MV-4-11 (cell line): ENCODE data around the gene SFMBT2.
"Not testable (repeated sequence)": the region's sequence is repeated elsewhere in the genome, so short reads cannot be mapped to it uniquely, and the experiment has no call there.

Experiments used
- DNase-seq: peaks from one replicate; lab custom pipeline; 2025; lab: John Stamatoyannopoulos, UW

SFMBT2 gene

DNA sequence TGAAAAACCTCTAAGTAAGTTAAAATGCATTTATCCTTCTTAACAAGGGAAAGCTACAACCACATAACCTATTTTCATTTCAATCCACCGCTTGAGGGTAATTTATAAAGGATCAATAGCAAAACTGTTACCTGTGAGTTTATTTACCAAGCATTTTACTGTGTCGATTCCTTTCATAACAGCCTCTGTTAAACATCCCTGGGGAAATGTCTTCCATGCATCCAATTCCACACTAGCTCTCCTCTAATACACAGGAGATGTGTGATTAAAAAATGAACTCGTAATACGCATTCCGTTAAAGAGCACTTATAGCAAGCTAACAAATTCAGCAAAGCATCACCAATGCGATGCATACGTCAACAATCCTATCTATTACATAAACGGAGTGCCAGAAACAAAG is 185.7 kb downstream of the SFMBT2 start:
- no peak for DNase-seq

DNA sequence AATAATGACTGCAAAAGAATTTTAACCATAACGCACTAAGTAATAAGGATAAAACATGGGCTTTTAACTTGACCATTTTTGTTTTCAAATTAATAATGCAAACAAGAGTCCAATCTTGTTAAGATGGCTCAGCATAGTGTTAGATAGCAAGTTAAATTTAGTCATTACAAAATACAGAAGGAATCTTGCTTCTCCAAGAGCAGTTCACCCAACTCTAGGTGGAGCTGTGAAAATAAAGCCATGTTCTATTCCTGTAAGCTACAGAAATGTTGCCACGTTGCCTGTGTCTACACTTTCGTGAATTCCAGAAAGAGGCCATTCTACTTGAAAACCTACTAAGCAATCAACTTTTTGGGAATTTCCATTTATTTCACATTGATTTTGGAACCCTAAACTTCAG is 191.9 kb downstream of the SFMBT2 start:
- no peak for DNase-seq

DNA sequence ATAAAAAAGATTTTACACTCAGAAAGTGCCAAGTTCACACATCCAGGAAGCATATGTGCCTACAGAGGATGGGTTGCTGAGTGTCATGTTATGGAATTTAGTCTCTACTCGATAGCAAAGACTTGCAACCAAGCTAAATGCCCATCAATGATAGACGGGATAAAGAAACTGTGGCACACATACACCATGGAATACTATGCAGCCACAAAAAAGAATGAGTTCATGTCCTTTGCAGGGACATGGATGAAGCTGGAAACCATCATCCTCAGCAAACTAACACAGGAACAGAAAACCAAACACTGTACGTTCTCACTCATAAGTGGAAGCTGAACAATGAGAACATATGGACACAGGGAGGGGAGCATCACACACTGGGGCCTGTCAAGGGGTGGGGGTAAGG is 198.1 kb downstream of the SFMBT2 start:
- DNase-seq = not testable (repeated sequence)

DNA sequence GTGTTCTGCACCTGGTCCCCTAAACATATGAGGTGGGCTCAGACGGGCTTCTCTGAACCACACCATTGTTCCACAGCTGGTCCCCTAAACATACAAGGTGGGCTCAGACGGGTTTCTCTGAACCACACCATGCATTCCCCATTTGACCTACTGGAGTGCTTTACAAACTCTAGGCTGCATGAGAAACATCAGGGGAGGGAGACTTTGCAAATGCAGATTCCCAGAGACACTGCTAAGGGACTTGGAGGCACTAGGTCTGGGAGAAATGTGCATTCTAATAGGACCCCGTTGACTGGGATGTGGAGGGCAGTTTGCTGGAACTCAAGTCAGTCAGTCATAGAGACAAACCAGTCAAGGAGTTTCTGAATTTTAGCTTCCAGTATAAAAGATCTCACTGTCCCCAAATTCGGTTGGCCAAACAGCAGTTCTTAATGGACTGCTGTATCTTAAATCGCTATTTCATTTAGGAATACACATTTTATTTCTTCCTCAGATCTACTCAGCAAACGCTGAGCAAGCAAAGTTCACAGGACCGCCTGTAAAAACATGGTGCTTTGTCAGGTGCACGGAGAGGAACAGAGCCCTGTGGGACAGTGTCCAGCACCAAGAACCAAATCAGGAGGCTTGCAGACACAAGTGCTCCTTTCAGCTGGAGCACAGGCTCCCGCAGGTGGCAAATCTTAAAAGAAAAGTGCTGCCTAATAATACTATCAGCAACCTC is 198.8 kb downstream of the SFMBT2 start:
- no peak for DNase-seq

DNA sequence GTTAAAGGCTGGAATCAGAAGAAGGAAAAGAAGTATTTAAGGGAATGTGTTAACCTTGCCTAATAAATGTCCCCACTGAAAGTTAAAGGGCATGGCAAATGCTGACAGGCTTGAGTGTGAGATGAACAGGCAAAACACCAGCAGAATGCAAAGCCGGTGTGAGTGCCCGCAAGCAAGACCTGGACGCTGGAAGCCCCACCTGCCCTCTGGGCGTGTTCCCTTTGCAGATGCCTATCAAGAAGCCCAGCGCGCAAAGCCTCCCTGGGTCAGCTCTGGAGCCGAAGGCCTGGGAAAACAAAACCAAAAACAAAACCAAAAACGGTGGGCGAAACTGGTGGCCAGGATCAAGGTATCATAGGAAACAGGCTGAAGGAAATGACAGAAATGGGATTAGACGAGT is 200.3 kb downstream of the SFMBT2 start:
- no peak for DNase-seq

DNA sequence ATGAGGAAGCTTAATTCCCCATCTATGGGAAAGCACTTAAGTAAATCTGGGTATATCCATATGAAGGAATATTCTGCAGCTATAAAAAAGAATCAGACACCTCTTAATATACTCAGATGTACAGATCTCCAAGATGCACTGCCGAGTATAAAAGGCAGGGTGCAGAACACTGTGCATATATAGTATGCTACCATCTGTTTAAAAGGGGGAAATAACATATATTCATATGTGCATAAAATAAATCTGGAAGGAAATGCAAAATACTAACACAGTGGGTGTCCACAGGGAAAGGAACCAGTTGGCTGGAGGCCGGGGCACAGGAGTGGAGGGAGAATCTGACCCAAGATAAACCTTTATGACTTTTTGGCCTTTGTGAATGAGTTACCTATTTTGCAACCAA is 201.4 kb downstream of the SFMBT2 start:
- DNase-seq = no peak

DNA sequence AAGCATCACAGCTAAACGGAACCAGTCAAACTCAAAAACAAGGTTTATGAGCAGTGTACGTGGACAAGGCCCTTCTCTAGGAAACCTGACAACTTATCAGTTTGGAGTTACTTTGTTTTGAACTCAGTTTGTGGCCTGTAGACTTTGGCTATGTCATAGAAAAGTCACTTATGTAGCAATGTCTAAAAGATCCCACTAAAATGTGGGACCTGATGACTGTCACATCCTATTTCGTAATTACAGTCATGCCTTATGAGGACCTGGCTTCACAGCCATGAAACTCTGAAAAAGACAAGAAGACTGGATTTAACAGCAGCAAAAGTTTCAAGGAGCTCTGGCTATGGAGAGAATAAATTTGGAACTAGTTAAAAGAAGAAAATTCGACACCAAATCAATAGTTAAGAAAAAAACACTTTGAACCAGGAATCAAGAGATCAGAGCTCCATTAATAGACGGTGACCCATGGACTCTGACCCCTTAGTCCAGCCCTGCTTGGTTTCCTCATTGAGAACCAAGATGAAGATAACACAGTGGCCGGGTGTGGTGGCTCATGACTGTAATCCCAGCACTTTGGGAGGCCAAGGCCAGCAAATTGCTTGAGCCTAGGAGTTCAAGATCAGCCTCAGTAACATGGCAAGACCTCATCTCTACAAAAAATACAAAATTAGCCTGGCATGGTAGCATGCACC is 204.3 kb downstream of the SFMBT2 start:
- DNase-seq = peak; percentile 85

DNA sequence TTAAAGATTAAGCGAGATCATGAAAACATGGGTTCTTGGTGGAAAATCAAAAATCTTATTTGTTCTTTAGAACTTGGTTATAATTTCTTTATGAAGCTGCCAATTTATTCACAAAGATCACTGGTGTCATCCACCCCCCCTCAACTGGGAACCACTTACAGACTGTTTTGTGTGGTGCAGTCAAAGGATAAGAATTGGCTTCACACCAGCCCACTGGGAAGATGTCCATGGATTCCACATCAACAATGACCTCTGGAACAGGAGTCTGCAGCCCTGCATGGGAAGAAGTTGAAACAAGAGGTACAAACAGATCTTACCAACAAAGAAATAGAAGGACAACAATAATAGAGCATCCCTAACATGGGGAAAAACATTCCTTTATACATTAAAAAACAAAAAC is 205.2 kb downstream of the SFMBT2 start:
- DNase-seq = no peak

DNA sequence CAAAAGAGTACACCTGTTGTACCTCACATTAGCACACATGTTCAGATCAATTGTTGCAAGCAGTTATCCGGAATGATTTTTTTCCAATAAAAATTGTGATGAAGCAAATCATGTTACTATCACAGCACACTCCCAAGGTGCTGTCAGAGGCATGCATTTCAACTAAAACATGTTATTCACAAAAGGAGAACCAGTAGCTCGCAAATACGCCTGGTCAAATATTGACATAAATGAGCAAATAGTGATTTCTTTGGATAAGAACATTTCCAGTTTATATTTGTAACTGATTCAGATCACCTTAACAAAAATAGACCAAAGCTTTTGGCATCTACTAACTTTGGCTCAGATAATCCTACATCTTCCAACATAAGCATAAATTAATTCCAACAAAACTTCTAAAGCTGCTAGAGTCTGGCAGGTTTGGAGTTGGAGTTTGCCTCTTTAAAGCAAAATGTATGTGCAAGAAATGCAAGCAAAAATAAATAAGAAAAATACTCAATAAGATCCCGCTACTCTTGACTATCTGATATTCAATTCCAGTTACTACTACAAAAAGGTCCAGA is 208.0 kb downstream of the SFMBT2 start:
- DNase-seq = no peak

DNA sequence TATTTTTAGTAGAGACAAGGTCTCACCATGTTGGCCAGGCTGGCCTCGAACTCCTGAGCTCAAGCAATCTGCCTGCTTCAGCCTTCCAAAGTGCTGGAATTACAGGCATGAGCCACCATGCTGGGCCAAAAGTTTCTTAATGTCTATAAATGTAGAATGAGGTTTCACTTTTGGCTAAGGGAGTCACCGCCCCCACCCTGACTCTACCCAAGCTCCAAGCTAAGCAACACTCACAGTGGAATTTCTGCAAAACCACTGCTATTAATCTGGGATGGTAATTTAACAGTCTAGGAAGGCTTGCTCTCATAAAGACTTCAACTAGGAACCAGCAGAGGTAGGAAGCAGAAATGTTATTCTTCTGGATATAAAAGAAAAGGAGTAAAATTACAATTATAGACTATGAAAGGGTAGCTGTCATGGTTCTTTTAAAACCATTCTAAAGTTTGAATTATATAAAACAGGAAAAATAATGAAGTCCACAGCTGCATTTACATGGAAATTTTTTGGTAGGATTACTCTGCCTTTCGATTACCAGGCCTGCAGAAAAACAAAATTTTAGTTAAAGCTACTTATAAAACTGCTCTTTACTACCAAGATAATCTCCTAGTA is 211.6 kb downstream of the SFMBT2 start:
- no peak for DNase-seq

DNA sequence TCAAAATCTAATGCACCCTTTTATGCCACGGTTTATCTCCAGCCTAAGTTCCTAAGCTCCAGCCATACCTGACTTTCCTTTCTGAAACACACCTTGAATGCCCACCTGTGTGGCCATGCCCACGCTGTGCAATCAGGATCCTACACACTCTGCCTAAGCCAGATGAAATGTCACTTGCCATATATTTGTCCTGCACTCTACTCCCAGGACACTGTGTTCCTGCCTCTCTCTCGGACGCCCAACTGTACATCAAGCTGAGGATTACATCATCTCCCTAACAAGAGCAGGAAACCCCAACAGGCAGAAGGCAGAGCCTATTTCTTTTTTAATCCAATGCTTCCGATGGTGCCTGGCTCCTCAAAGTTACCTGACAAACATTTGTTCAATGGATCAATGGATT is 214.6 kb downstream of the SFMBT2 start:
- DNase-seq = no peak

DNA sequence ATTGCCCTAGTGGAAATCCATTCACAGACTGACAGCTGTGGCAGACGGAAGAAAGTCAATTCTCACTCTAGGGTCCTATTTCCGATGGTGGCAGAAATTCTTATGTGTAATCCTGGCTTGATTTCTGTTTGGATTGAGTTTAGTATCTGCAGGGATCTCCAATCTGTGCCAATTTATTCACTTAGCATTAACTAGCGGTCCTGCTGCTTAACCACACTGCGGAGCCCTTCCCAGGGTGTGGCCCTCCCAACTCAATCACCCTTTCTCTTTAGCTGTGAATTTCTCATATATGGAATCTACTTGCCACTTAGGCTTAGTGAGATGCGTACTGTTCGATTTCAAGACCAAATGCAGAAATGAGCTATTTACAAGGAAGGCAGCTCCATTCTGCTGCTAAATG is 215.7 kb downstream of the SFMBT2 start:
- peak; percentile 4 for DNase-seq

DNA sequence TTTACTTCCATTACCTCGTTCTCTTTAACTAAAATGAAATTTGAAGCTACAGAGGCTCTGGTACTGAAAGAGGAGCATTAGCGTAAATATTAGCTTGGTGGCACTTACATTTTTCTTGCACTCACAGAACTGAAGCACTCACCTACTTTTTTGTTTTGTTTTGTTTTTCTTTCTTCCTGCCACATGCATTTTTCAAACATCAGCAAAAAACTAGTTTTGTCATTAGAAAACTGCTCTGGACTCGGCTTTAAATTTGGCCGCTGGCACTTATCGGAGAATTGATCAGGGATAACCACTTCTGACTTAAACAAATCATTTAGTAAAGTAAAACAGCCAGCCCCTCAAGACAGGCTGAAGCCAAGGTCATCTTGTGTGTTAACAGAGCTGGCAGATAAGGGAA is 216.3 kb downstream of the SFMBT2 start:
- no peak for DNase-seq

DNA sequence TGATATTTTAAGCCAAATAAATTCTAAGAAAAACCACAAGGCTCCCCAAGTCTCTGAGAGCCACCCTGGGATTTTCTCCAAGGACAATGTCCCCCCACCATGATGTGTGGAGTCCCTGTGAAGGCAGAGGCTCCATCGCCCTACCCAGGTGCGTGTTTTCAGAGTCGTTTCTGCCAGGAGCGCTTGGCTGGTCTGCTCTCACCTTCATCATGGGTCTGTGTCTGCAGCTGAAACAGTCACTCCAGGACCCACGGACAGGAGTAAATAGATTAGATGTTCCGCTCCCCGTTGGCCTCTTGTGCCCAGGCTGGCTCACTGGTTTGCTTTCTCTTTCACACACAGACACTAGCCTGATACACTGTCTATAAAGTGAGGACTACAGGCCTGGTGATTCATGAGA is 217.5 kb downstream of the SFMBT2 start:
- DNase-seq = no peak

DNA sequence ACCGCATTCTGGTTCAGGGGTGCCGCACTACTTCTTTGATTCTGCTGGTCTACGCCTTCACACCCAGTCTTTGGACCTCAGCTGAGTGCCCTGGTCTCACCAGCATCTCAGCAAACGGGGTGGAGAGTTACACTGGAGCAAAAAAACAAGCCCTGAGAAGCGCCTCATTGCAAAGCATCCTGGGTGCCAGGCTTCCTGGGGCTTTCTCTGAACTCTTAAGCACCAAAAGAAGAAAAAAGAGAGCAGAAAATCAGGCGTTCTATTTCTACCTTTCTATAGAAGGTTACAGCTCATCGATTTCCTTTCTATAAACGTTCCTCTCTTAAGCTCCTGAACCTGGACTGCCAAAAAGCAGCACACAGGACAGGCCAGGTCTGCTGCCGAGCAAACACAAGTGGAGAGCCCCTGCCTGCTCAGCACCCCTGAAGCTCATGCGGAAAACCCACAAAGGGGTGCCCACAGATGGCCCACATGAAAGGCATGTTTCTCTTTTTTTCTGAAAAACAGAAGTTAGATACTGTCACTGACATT is 217.9 kb downstream of the SFMBT2 start:
- peak; percentile 75 for DNase-seq

DNA sequence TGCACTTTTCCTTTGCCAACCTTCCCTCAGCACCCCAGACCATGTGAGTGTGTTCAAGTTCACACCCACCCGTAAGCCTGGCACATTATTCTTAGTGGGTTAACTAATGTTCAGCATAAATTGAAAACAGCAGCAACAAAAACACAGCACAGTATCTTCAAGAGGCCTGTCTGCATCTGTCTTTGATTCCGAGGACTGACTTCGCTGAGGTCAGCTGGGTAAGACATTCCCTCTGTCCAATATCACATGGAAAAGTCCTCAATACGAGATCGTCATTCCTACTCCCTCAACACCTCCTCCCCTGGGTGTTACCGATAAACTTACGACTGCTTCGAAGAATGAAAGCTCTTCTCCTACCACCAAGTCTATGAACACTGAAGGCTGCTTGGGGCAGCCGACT is 218.8 kb downstream of the SFMBT2 start:
- DNase-seq = no peak

DNA sequence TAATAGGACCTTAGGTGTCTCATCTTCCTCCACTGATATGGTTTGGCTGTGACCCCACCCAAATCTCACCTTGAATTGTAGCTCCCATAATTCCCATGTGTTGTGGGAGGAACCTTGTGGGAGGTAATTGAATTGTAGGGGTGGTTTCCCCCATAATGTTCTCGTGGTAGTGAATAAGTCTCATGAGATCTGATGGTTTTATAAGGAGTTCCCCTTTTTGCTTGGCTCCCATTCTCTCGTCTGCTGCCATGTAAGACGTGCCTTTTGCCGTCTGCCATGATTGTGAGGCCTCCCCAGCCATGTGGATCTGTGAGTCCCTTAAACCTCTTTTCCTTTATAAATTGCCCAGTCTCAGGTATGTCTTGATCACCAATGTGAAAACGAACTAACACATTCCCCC is 220.1 kb downstream of the SFMBT2 start:
- DNase-seq = peak; percentile 36

DNA sequence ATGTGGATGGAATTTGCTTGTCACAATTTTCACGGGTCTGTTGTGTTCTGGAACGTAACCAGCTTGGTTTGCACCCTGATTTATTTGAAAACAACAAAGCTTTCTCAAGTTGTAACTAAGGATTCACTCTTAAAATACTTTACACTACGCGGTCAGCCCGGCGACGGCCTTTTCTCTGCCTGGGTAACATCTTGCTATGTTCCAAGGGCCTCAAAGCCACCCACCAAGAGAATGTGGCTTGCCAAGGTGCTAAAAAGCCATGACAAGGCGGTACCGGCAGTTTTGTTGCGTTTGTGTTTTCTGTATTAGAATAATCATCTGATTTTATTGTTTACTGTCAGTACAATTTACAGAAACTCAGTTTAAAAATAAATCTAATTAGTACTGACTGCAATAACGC is 220.9 kb downstream of the SFMBT2 start:
- no peak for DNase-seq

DNA sequence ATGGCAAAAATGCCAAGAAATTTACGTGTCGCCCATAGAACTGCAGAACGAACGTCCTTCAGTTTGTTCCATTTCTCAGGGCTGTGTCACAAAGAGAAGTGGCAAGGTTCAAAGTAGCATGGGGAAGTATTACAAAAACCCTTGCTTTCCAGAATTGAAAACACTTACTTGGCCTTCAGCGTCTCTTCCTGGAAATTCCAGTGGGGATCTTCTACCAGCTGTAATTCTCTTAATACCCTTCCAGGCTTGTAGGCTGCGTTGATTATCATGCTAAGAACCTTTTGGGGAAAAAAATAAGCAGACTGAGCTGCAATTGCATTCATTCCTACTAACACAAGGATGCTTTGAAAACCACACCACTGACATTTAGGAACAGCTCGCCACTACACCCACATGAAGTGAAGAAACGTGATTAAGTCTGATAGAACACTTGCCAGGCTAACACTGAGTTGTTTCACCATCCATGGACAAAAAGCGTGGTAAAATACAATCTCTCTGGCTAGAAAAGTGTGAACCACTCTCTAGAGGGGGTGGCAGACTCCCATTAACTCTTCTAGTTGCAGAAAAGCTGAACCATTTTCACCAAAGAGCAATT is 222.3 kb downstream of the SFMBT2 start:
- no peak for DNase-seq

DNA sequence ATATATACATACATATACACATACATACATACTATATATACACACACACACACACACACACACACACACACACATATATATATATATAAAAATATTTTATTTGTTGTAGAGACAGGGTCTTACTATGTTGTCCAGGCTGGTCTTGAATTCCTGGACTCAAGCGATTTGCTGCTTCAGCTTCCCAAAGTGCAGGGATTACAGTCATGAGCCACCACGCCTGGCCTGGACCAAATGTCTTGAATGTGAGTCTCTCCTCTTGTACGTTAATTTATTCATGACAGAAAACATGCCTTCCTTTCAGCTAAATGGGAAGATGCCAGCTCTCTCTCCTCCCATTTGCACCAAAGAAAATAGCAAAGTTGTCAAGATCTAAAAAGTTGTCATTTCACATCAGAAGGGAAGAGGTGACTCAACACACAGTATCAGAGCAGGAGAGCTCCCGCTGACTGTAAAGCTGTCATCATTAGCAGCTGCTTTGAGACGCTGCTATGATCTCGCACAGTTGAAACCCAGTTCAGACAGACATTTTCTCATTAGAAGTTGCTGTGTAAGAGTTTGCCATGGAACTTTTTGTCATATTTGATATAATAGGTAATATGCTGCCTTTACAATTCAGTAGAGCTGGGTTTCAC is 224.3 kb downstream of the SFMBT2 start:
- peak; percentile 42 for DNase-seq

DNA sequence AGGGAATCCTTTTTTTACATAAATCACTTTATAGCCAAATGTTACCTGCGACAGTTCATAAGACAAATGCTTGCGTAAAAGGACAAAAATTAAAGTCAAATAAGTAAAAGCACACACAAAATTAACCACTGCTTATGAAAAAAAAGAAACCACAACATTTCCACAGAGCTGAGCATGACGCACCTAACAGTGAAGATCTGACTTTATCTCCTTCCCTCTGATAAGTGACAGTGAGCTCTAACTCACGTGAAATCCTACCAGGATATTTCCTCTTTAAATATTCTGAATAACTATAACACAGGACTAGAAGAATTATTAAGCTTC is 225.5 kb downstream of the SFMBT2 start:
- DNase-seq = peak; percentile 79
